Stomach (tissue), 9 donors: Measurements from ENCODE around the gene SLC22A31. TPM values are rescaled to one million over a fixed set of nuclear protein-coding genes. Genes with fewer than 3 reads are reported as not detected.

Experiments
- DNase-seq, 2 donors: peaks; one replicate each; pipeline versions ENCODE4 v3.0.0 to v3.0.0-alpha.2; 2013 to 2019
- H3K27ac ChIP-seq, 5 donors: fragments of 200-600 bp in 4 of 5; sonication (generic) in 4 of 5; one replicate each; pipeline ENCODE4 v1.5.1; 2013 to 2019; ENCODE audit warnings: mild to moderate bottlenecking in 1 of 5, moderate library complexity in 1 of 5
- H3K27me3 ChIP-seq, 3 donors: fragments of 200-600 bp; sonication (generic); one replicate each; pipeline ENCODE4 v1.5.1; 2017 to 2019; ENCODE audit warnings: mixed run types in 1 of 3
- H3K36me3 ChIP-seq, 4 donors: fragments of 200-600 bp; sonication (generic); 1 replicate in 3 of 4; 2 replicates in 1 of 4; pipeline ENCODE4 v1.5.1; 2016 to 2019
- H3K4me1 ChIP-seq, 4 donors: fragments of 200-600 bp; sonication (generic); one replicate each; pipeline ENCODE4 v1.5.1; 2016 to 2019
- H3K4me3 ChIP-seq, 4 donors: fragments of 200-600 bp; sonication (generic) in 3 of 4; one replicate each; pipeline ENCODE4 v1.5.1; 2016 to 2019; ENCODE audit warnings: mild to moderate bottlenecking in 1 of 4
- H3K9me3 ChIP-seq, 4 donors: fragments of 200-600 bp; sonication (generic); one replicate each; pipeline ENCODE4 v1.5.1; 2016 to 2019
- CTCF ChIP-seq, 7 experiments: fragments of 450-650 bp in 4 of 7; fragments of 200-600 bp in 3 of 7; sonication (generic) in 3 of 7; IDR thresholded peaks; one replicate each; pipeline ENCODE4 v1.5.1; 2016 to 2019; ENCODE audit warnings: antibody characterized with exemption in 7 of 7, control low read depth in 2 of 7, mild to moderate bottlenecking in 1 of 7
- EP300 ChIP-seq: sonication (generic); formaldehyde crosslinking; IDR thresholded peaks from one replicate; pipeline ENCODE4 v1.6.1; 2017; ENCODE audit warnings: antibody characterized with exemption
- POLR2A ChIP-seq, 4 donors: fragments of 450-650 bp; IDR thresholded peaks; one replicate each; pipeline ENCODE4 v1.6.1; 2016; ENCODE audit warnings: antibody characterized with exemption in 4 of 4, control low read depth in 2 of 4, mild to moderate bottlenecking in 1 of 4, moderate library complexity in 1 of 4
- POLR2AphosphoS5 ChIP-seq, 3 donors: sonication (generic); formaldehyde crosslinking; IDR thresholded peaks; one replicate each; pipeline ENCODE4 v1.6.1; 2016; ENCODE audit warnings: antibody characterized with exemption in 3 of 3
- WGBS, 5 donors: extraction: QIAGEN DNeasy Blood & Tissue Kit in 3 of 5; methylation state at CpG; one replicate each; pipeline versions ENCODE4 v1.1.5 to v1.1.7; 2013 to 2018; 5-methylcytosine and 5-hydroxymethylcytosine counted together
- intact Hi-C: fragments of 100-400 bp; cut with DNase I; formaldehyde crosslinking; loops from one replicate; pipeline ENCODE4 v1.15.1; 2023; ENCODE audit warnings: low total_unique reads
- polyA plus RNA-seq, 3 donors: library from polyadenylated mRNA; stranded (reverse); fragments of 200-250 nt; gene quantifications; one replicate each; pipeline ENCODE4 v1.2.3, GENCODE V29; 2013
- total RNA-seq, 5 donors: library from RNA; depleted of rRNA; stranded (reverse); fragments of >200 nt; gene quantifications; one replicate each; pipeline versions ENCODE4 v1.1.0 to v1.2.3, GENCODE V29; 2014 to 2016
- donor health status: healthy with polysubstance abuse.
- donor health status: Bipolar disorder and iron deficiency.
- donor health status: healthy.

The SLC22A31 gene
- total and polyA plus RNA-seq, 8 donors: 1.4 to 6.4 (median 2.8) TPM; not detected in 4

GRCh38 chr16:89197033-89197632 is 3.2 kb downstream of the SLC22A31 start:
- no peak for TF ChIP-seq CTCF (IDR thresholded peaks at IDR 0.05)
- no peak for TF ChIP-seq POLR2A (IDR thresholded peaks at IDR 0.05)
- TF ChIP-seq POLR2AphosphoS5 (IDR thresholded peaks at IDR 0.05): no peak
- TF ChIP-seq EP300: no peak
- DNase-seq: no peak
- Histone ChIP-seq H3K27me3 (peaks cover 6 to 78% (median 41%) of the 10 kb centered on the region in 3 donors), H3K27ac (no peak overlapping the region), H3K4me3 (no peak overlapping the region), H3K4me1 (peaks cover 13 to 30% (median 26%) of the 10 kb centered on the region in 4 donors), H3K9me3 (no peaks in the 10 kb centered on the region), H3K36me3 (no peaks in the 10 kb centered on the region)
- intact Hi-C loops: no loop called here
- 84 to 92% (median 87%) methylated on average over 12 to 13 of the region's 13 CpGs for WGBS, 5 donors

GRCh38 chr16:89195521-89196171 is 4.7 kb downstream of the SLC22A31 start:
- 60 to 85% (median 79%) methylated on average over 2 to 21 of the region's 21 CpGs for WGBS, 5 donors
- intact Hi-C loops: no loop called here
- Histone ChIP-seq H3K36me3 (no peaks in the 10 kb centered on the region), H3K4me1 (peaks cover 11 to 26% (median 24%) of the 10 kb centered on the region in 4 donors), H3K27me3 (peaks cover 0 to 78% (median 38%) of the 10 kb centered on the region in 3 donors), H3K27ac (no peak overlapping the region), H3K9me3 (no peaks in the 10 kb centered on the region), H3K4me3 (no peak overlapping the region)
- TF ChIP-seq POLR2A (IDR thresholded peaks at IDR 0.05) (no peak), POLR2AphosphoS5 (IDR thresholded peaks at IDR 0.05) (no peak), EP300 (no peak), CTCF (IDR thresholded peaks at IDR 0.05) (no peak)
- peak in 1 of 2 donors; percentile 7 for DNase-seq

GRCh38 chr16:89194340-89195311 is 5.7 kb downstream of the SLC22A31 start:
- Histone ChIP-seq H3K36me3 (no peaks in the 10 kb centered on the region), H3K9me3 (no peaks in the 10 kb centered on the region), H3K27ac (no peak overlapping the region), H3K4me1 (peaks cover 9 to 19% (median 14%) of the 10 kb centered on the region in 4 donors), H3K27me3 (peaks cover 0 to 72% (median 28%) of the 10 kb centered on the region in 3 donors), H3K4me3 (no peak overlapping the region)
- DNase-seq: peak in 1 of 2 donors; percentile 5
- intact Hi-C loops: no loop called here
- no peak for TF ChIP-seq EP300
- TF ChIP-seq POLR2AphosphoS5 (IDR thresholded peaks at IDR 0.05): no peak
- TF ChIP-seq CTCF (IDR thresholded peaks at IDR 0.05): no peak
- no peak for TF ChIP-seq POLR2A (IDR thresholded peaks at IDR 0.05)
- 68 to 92% (median 85%) methylated on average over 21 to 45 of the region's 45 CpGs for WGBS, 5 donors
